Neural progenitor cell (in vitro differentiated cells): Measurements from ENCODE around the gene CYP2U1. TPM values are rescaled to one million over a fixed set of nuclear protein-coding genes. Genes with fewer than 3 reads are reported as not detected.

ENCODE experiments used
- DNase-seq: peaks from one replicate; pipeline ENCODE4 v3.0.0-alpha.2; 2016; ENCODE audit warnings: low spot score
- H2AFZ ChIP-seq: fragments of 200-600 bp; sonication (generic); replicated peaks from 2 replicates; pipeline ENCODE4 v1.6.1; 2016; ENCODE audit warnings: antibody characterized with exemption
- H3F3A ChIP-seq: fragments of 200-600 bp; sonication (generic); 2 replicates; pipeline ENCODE4 v1.6.1; 2016; ENCODE audit warnings: antibody characterized with exemption, low read depth
- H3K27ac ChIP-seq: fragments of 200-600 bp; sonication (generic); 2 replicates; pipeline ENCODE4 v1.5.1; 2016; ENCODE audit warnings: mild to moderate bottlenecking
- H3K27me3 ChIP-seq: fragments of 200-600 bp; sonication (generic); 2 replicates; pipeline ENCODE4 v1.6.1; 2016; ENCODE audit warnings: mild to moderate bottlenecking, moderate library complexity
- H3K36me3 ChIP-seq: fragments of 200-600 bp; sonication (generic); 2 replicates; pipeline ENCODE4 v1.5.1; 2016
- H3K4me1 ChIP-seq: fragments of 200-600 bp; sonication (generic); 2 replicates; pipeline ENCODE4 v1.6.1; 2016; ENCODE audit warnings: mixed run types
- H3K4me2 ChIP-seq: fragments of 200-600 bp; sonication (generic); 2 replicates; pipeline ENCODE4 v1.6.1; 2016
- H3K4me3 ChIP-seq: fragments of 200-600 bp; sonication (generic); 2 replicates; pipeline ENCODE4 v1.5.1; 2016
- H3K79me2 ChIP-seq: fragments of 200-600 bp; sonication (generic); 2 replicates; pipeline ENCODE4 v1.6.1; 2016; ENCODE audit warnings: low read depth
- H3K9ac ChIP-seq: fragments of 200-600 bp; sonication (generic); 2 replicates; pipeline ENCODE4 v1.6.1; 2016
- H3K9me3 ChIP-seq: fragments of 200-600 bp; sonication (generic); 2 replicates; pipeline ENCODE4 v1.5.1; 2016; ENCODE audit warnings: low read depth
- H4K20me1 ChIP-seq: fragments of 200-600 bp; sonication (generic); 2 replicates; pipeline ENCODE4 v1.6.1; 2016; ENCODE audit warnings: low read depth
- H3K27ac Mint-ChIP-seq: 3 replicates; pipeline ENCODE4 v1.8.0; 2021; ENCODE audit warnings: mixed read lengths
- H3K27me3 Mint-ChIP-seq: 2 replicates; pipeline ENCODE4 v1.8.0; 2022; ENCODE audit warnings: low read depth, mild to moderate bottlenecking, inconsistent platforms, moderate library complexity, mixed read lengths; ENCODE audit not compliant: insufficient read depth
- H3K36me3 Mint-ChIP-seq: 3 replicates; pipeline ENCODE4 v1.8.0; 2021; ENCODE audit warnings: mixed read lengths
- H3K4me1 Mint-ChIP-seq: 3 replicates; pipeline ENCODE4 v1.8.0; 2021; ENCODE audit warnings: mixed read lengths
- H3K4me3 Mint-ChIP-seq: 3 replicates; pipeline ENCODE4 v1.8.0; 2021; ENCODE audit warnings: mild to moderate bottlenecking, moderate library complexity, mixed read lengths
- H3K9me3 Mint-ChIP-seq: 3 replicates; pipeline ENCODE4 v1.8.0; 2020; ENCODE audit warnings: mixed read lengths
- CTCF ChIP-seq: fragments of 200-600 bp; sonication (generic); IDR thresholded peaks from 2 replicates; pipeline ENCODE4 v1.5.1; 2017; ENCODE audit warnings: antibody characterized with exemption, mild to moderate bottlenecking
- EZH2 ChIP-seq: fragments of 200-600 bp; sonication (generic); IDR thresholded peaks from 2 replicates; pipeline ENCODE4 v1.6.1; 2017; ENCODE audit warnings: antibody characterized with exemption, mild to moderate bottlenecking, moderate library complexity
- EZH2phosphoT487 ChIP-seq: fragments of 200-600 bp; sonication (generic); IDR thresholded peaks from 2 replicates; pipeline ENCODE4 v1.6.1; 2017; ENCODE audit warnings: antibody characterized with exemption
- total RNA-seq: library from RNA; depleted of rRNA; stranded (reverse); fragments of >200 nt; gene quantifications from 2 replicates; pipeline ENCODE4 v1.2.3, GENCODE V29; 2015; ENCODE audit warnings: low replicate concordance

Gene CYP2U1
- total RNA-seq, 1 donor from 2014 or later, result 8.4 TPM

DNA sequence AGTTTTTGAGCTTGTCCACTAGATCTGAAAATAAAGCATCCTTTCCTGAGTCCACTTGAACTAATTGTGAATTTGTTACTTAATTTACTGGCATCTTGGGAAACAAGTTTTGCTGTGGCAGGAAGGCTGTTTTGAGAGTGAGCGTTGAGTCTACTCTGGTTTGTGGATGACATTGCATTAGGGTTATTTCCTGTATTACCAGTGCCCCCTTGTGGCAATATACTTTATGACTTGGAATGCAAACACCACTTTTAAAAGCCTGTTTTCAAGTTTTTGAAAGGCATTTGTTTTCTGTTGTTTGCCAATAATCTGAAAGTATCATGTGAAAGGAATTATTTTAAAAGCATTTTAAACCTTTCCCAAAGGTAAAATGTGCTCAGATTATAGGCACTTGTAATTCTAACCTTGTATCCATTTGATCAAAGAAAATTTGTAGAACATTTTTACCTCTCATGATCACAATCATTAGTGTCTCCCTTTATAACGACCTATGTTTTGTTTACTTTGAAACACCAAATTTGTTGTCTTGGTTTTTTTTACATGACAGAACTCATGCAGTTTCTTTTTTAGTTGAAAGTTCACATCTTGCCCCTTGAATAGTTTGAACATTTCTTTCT, 18.0 kb upstream of the CYP2U1 start:
- Mint-ChIP-seq H3K4me1 (no peaks in the 10 kb centered on the region), H3K27ac (no peak overlapping the region)

GRCh38 chr4:107915220-107915619, 16.1 kb upstream of the CYP2U1 start:
- H3K9me3 ChIP-seq, result peaks cover 7% of the 10 kb centered on the region
- Mint-ChIP-seq H3K9me3 (peaks cover 6% of the 10 kb centered on the region), H3K27ac (no peak overlapping the region), H3K36me3 (no peaks in the 10 kb centered on the region), H3K27me3 (no peaks in the 10 kb centered on the region), H3K4me1 (no peaks in the 10 kb centered on the region), H3K4me3 (no peak overlapping the region)
- no peaks in the 10 kb centered on the region for H3K79me2 ChIP-seq
- H2AFZ ChIP-seq, result no peak overlapping the region
- H3F3A ChIP-seq, result no peaks in the 10 kb centered on the region
- no peaks in the 10 kb centered on the region for H3K27me3 ChIP-seq
- no peak overlapping the region for H3K27ac ChIP-seq
- TF ChIP-seq EZH2, result no peak
- TF ChIP-seq EZH2phosphoT487, result no peak
- TF ChIP-seq CTCF, result no peak
- no peaks in the 10 kb centered on the region for H3K36me3 ChIP-seq
- DNase-seq, result no peak
- no peak overlapping the region for H3K4me3 ChIP-seq
- H3K4me2 ChIP-seq, result no peak overlapping the region
- no peaks in the 10 kb centered on the region for H3K4me1 ChIP-seq
- H4K20me1 ChIP-seq, result no peaks in the 10 kb centered on the region
- H3K9ac ChIP-seq, result no peak overlapping the region

More for the DNA sequence above, 18.0 kb upstream of the CYP2U1 start:
- no peaks in the 10 kb centered on the region for H3K27me3 ChIP-seq
- Mint-ChIP-seq H3K4me3 (no peak overlapping the region), H3K9me3 (no peaks in the 10 kb centered on the region), H3K27me3 (no peaks in the 10 kb centered on the region), H3K36me3 (no peaks in the 10 kb centered on the region)
- H3K4me3 ChIP-seq, result no peak overlapping the region
- H3K9me3 ChIP-seq, result no peaks in the 10 kb centered on the region
- H2AFZ ChIP-seq, result no peak overlapping the region
- peak; percentile 87 for TF ChIP-seq CTCF
- no peak for TF ChIP-seq EZH2phosphoT487
- no peak for TF ChIP-seq EZH2
- H3K4me1 ChIP-seq, result no peaks in the 10 kb centered on the region
- H3K79me2 ChIP-seq, result no peaks in the 10 kb centered on the region
- no peak overlapping the region for H3K4me2 ChIP-seq
- H4K20me1 ChIP-seq, result no peaks in the 10 kb centered on the region
- H3K9ac ChIP-seq, result no peak overlapping the region
- H3K27ac ChIP-seq, result no peak overlapping the region
- no peaks in the 10 kb centered on the region for H3F3A ChIP-seq
- no peaks in the 10 kb centered on the region for H3K36me3 ChIP-seq
- DNase-seq, result peak; percentile 78

- Mint-ChIP-seq H3K27ac (no peak overlapping the region), H3K36me3 (no peaks in the 10 kb centered on the region), H3K9me3 (peaks cover 9% of the 10 kb centered on the region), H3K4me3 (no peak overlapping the region), H3K27me3 (no peaks in the 10 kb centered on the region), H3K4me1 (no peaks in the 10 kb centered on the region)
- Histone ChIP-seq H3K27me3 (no peaks in the 10 kb centered on the region), H3K4me2 (no peak overlapping the region), H3K4me3 (no peak overlapping the region), H2AFZ (no peak overlapping the region), H3K79me2 (no peaks in the 10 kb centered on the region), H3K4me1 (no peaks in the 10 kb centered on the region), H3F3A (no peaks in the 10 kb centered on the region), H3K36me3 (no peaks in the 10 kb centered on the region), H4K20me1 (no peaks in the 10 kb centered on the region), H3K9me3 (peaks cover 7% of the 10 kb centered on the region), H3K9ac (no peak overlapping the region), H3K27ac (no peak overlapping the region)
- DNase-seq, result no peak
- no peak for TF ChIP-seq EZH2
- TF ChIP-seq EZH2phosphoT487, result no peak
- no peak for TF ChIP-seq CTCF
Measured at GRCh38 chr4:107916623-107917022, 14.7 kb upstream of the CYP2U1 start.
